Vagina (tissue), 2 donors: ENCODE results near the gene LNX2. TPM values are rescaled to one million over a fixed set of nuclear protein-coding genes. Genes with fewer than 3 reads are reported as not detected.

ENCODE experiments used
- DNase-seq, 2 donors: peaks; one replicate each; pipeline ENCODE4 v3.0.0-alpha.2; 2017; ENCODE audit errors: extremely low spot score in 2 of 2
- H3K27ac ChIP-seq: fragments of 200-600 bp; sonication (generic); one replicate; pipeline ENCODE4 v1.5.1; 2019
- H3K27me3 ChIP-seq: fragments of 200-600 bp; sonication (generic); one replicate; pipeline ENCODE4 v1.5.1; 2019
- H3K36me3 ChIP-seq, 2 donors: fragments of 200-600 bp; sonication (generic); one replicate each; pipeline ENCODE4 v1.5.1; 2017 to 2019
- H3K4me1 ChIP-seq: fragments of 200-600 bp; sonication (generic); one replicate; pipeline ENCODE4 v1.5.1; 2019
- H3K4me3 ChIP-seq, 2 donors: fragments of 200-600 bp; sonication (generic); 1 replicate in 1 of 2; 2 replicates in 1 of 2; pipeline ENCODE4 v1.5.1; 2016 to 2019
- H3K9me3 ChIP-seq: fragments of 200-600 bp; sonication (generic); one replicate; pipeline ENCODE4 v1.5.1; 2019
- CTCF ChIP-seq, 3 experiments: fragments of 450-650 bp in 2 of 3; fragments of 200-600 bp in 1 of 3; sonication (generic) in 1 of 3; IDR thresholded peaks; one replicate each; pipeline ENCODE4 v1.5.1; 2017 to 2019; ENCODE audit warnings: antibody characterized with exemption in 3 of 3, mild to moderate bottlenecking in 2 of 3, moderate library complexity in 2 of 3
- POLR2A ChIP-seq, 2 donors: fragments of 450-650 bp; IDR thresholded peaks; one replicate each; pipeline ENCODE4 v1.6.1; 2017; ENCODE audit warnings: antibody characterized with exemption in 2 of 2, mild to moderate bottlenecking in 2 of 2, moderate library complexity in 2 of 2
- POLR2AphosphoS5 ChIP-seq, 2 donors: sonication (generic); formaldehyde crosslinking; IDR thresholded peaks; one replicate each; pipeline ENCODE4 v1.9.0; 2017; ENCODE audit warnings: antibody characterized with exemption in 2 of 2, mild to moderate bottlenecking in 2 of 2, low read depth in 1 of 2; ENCODE audit not compliant: insufficient read depth in 1 of 2
- intact Hi-C: fragments of 100-400 bp; cut with DNase I; formaldehyde crosslinking; loops from one replicate; pipeline ENCODE4 v1.15.1; 2023
- total RNA-seq: library from RNA; depleted of rRNA; stranded (reverse); fragments of >200 nt; gene quantifications from one replicate; pipeline ENCODE4 v1.2.3, GENCODE V29; 2016

Gene LNX2
- total RNA-seq, 1 donor from 2014 or later = 12.0 TPM

GRCh38 chr13:27549406-27549981, 70.8 kb downstream of the LNX2 start:
- no peaks in the 10 kb centered on the region for H3K9me3 ChIP-seq
- no peak overlapping the region for H3K4me3 ChIP-seq
- no peaks in the 10 kb centered on the region for H3K4me1 ChIP-seq
- no peak overlapping the region for H3K27ac ChIP-seq
- H3K27me3 ChIP-seq = no peaks in the 10 kb centered on the region
- intact Hi-C loops = no loop called here
- DNase-seq = no peak
- H3K36me3 ChIP-seq = peaks cover 4 to 56% of the 10 kb centered on the region in 2 donors
- peak in 1 of 2 donors; percentile 53 for TF ChIP-seq POLR2AphosphoS5 (IDR thresholded peaks at IDR 0.05; ENCODE audit: insufficient read depth in 1 of 2, low read depth in 1 of 2)
- TF ChIP-seq POLR2A (IDR thresholded peaks at IDR 0.05) = no peak
- no peak for TF ChIP-seq CTCF (IDR thresholded peaks at IDR 0.05)

- intact Hi-C loops = no loop called here
- no peak for DNase-seq
- no peaks in the 10 kb centered on the region for H3K4me1 ChIP-seq
Measured at GRCh38 chr13:27542220-27542619, 78.1 kb downstream of the LNX2 start.

GRCh38 chr13:27541386-27541785, 78.9 kb downstream of the LNX2 start:
- no peak for DNase-seq
- H3K27me3 ChIP-seq = no peaks in the 10 kb centered on the region
- peaks cover 0 to 8% of the 10 kb centered on the region in 2 donors for H3K36me3 ChIP-seq
- intact Hi-C loops = no loop called here
- H3K4me3 ChIP-seq = no peak overlapping the region
- no peak overlapping the region for H3K27ac ChIP-seq
- TF ChIP-seq CTCF (IDR thresholded peaks at IDR 0.05) (no peak), POLR2AphosphoS5 (IDR thresholded peaks at IDR 0.05; ENCODE audit: insufficient read depth in 1 of 2, low read depth in 1 of 2) (no peak), POLR2A (IDR thresholded peaks at IDR 0.05) (no peak)
- H3K4me1 ChIP-seq = no peaks in the 10 kb centered on the region
- no peaks in the 10 kb centered on the region for H3K9me3 ChIP-seq

More at GRCh38 chr13:27542220-27542619, 78.1 kb downstream of the LNX2 start:
- TF ChIP-seq CTCF (IDR thresholded peaks at IDR 0.05) = no peak
- no peak for TF ChIP-seq POLR2A (IDR thresholded peaks at IDR 0.05)
- TF ChIP-seq POLR2AphosphoS5 (IDR thresholded peaks at IDR 0.05; ENCODE audit: insufficient read depth in 1 of 2, low read depth in 1 of 2) = no peak
- H3K9me3 ChIP-seq = no peaks in the 10 kb centered on the region
- no peak overlapping the region for H3K4me3 ChIP-seq
- no peak overlapping the region for H3K27ac ChIP-seq
- no peaks in the 10 kb centered on the region for H3K27me3 ChIP-seq
- peaks cover 0 to 8% of the 10 kb centered on the region in 2 donors for H3K36me3 ChIP-seq

GRCh38 chr13:27536361-27537101, 83.8 kb downstream of the LNX2 start:
- intact Hi-C loops = loop anchor here (10.0 kb wide), 1 partner anchor 288 kb away; no protein-coding TSS in a partner anchor
- Histone ChIP-seq H3K27me3 (no peaks in the 10 kb centered on the region), H3K4me3 (no peak overlapping the region), H3K36me3 (no peaks in the 10 kb centered on the region), H3K4me1 (peaks cover 6% of the 10 kb centered on the region), H3K9me3 (no peaks in the 10 kb centered on the region), H3K27ac (no peak overlapping the region)
- TF ChIP-seq POLR2A (IDR thresholded peaks at IDR 0.05) (no peak), CTCF (IDR thresholded peaks at IDR 0.05) (no peak), POLR2AphosphoS5 (IDR thresholded peaks at IDR 0.05; ENCODE audit: insufficient read depth in 1 of 2, low read depth in 1 of 2) (no peak)
- no peak for DNase-seq

- no peak overlapping the region for H3K27ac ChIP-seq
- DNase-seq = no peak
- no peaks in the 10 kb centered on the region for H3K27me3 ChIP-seq
- no peak overlapping the region for H3K4me3 ChIP-seq
- peaks cover 6% of the 10 kb centered on the region for H3K4me1 ChIP-seq
- no peaks in the 10 kb centered on the region for H3K36me3 ChIP-seq
- TF ChIP-seq POLR2A (IDR thresholded peaks at IDR 0.05) (no peak), CTCF (IDR thresholded peaks at IDR 0.05) (no peak), POLR2AphosphoS5 (IDR thresholded peaks at IDR 0.05; ENCODE audit: insufficient read depth in 1 of 2, low read depth in 1 of 2) (no peak)
- no peaks in the 10 kb centered on the region for H3K9me3 ChIP-seq
- intact Hi-C loops = loop anchor here (10.0 kb wide), 1 partner anchor 289 kb away; no protein-coding TSS in a partner anchor
Measured at GRCh38 chr13:27535546-27535945, 84.8 kb downstream of the LNX2 start.
